GM19099 (cell line): ENCODE data around the gene GPR15.

Experiments used
- POLR2A ChIP-seq: IDR thresholded peaks from 3 replicates; pipeline ENCODE4 v1.6.1; 2011; ENCODE audit warnings: low read depth; ENCODE audit not compliant: insufficient read length; ENCODE audit errors: extremely low read depth

GPR15 gene

DNA sequence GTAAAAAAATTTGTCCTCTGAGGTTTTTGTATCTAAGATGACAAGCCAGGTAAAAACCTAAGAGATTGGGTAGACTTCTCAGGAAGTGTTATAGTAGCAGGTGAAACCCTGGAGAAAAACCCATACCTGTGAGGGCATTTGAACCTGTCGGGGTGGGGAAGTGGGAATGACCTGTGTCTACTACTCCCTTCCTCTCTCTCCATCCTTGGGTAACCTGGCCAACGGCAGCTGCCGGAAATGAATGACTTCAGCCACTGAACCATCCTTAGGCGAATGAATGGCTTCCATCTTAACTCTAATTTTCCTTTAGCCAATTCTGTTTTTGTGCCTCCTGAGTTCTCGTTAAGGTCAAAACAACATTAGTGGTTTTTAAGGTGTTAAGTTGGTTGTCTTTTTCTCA lies 16.8 kb downstream of the GPR15 start:
- TF ChIP-seq POLR2A = no peak

DNA sequence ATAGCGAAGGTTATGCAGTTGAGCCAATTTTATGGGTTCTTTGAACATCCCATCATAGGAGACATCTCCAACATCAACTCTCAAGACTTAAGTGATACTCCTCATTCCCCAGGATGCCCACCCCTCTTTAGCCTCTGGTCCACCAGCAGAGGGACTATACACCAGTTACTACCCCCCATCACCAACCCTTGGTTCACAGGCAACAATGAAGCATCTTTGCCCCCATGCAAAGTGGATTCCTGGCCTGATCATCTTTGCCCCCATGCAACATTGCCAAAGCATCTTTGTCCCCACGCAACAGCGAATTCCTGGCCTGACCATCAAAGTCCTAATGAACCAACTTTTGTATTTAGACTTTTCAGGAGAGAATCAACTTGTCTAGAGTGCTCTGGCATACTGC lies 19.1 kb downstream of the GPR15 start:
- no peak for TF ChIP-seq POLR2A

- no peak for TF ChIP-seq POLR2A
Measured at GRCh38 chr3:98551236-98551635, 19.5 kb downstream of the GPR15 start.

DNA sequence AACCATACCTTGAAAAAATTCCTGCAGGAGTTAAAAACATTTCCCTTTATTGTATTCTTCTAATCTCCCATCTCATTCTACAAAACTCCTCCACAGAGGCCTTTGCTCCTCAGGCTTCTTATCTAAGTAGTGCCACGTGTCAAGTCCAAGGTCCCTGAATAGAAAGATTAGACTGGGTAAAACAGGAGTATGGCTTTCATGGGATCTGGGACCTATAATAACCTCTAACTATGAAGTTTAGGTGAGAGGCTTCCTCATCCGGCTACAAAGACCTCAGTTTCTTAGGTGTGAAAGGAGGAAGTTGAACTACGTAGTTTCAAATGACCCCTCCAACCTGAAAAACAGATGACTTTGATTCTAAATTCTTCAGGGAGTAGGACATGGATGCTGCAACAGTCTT lies 20.0 kb downstream of the GPR15 start:
- no peak for TF ChIP-seq POLR2A

DNA sequence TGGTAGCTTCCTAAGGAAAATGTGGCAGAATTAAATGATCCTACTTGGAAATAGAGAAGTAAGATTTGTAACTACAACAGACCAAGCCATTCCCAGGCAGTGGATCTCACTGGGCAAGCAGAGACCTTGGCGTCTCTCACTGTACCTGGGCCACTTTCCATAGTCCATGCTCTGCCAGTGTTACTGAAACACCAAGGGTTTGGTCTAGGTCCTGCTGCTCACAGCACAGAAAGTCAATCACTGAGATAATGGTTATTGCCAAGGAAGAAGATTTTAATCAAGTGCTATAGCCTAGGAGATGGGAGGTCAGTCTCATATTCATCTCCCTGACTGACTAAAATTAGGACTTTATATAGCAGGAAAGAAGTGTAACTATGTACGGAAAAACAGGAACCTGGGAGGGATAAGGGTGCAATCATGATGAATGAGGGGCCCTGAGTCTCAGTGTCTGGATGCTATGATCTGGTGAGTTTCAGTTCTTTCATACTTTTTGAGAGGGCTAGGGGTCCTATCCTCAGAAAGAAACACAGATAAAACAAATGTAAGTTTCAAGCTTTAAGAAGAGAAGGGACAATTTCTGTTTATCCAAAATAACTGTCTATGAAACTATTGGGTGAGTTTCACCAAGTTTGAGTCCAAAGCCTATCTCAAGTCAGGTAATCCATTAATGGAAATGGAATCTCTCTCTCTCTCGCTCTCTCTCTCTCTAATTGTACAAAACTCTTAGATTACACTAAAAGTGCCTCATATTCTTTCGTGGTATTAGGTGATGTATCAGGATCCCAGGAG lies 20.6 kb downstream of the GPR15 start:
- no peak for TF ChIP-seq POLR2A

- TF ChIP-seq POLR2A = no peak
Measured at GRCh38 chr3:98553021-98553563, 21.3 kb downstream of the GPR15 start.

- TF ChIP-seq POLR2A = peak; percentile 43
Measured at GRCh38 chr3:98553753-98554152, 22.0 kb downstream of the GPR15 start.

- TF ChIP-seq POLR2A = no peak
Measured at GRCh38 chr3:98554580-98554979, 22.8 kb downstream of the GPR15 start.

DNA sequence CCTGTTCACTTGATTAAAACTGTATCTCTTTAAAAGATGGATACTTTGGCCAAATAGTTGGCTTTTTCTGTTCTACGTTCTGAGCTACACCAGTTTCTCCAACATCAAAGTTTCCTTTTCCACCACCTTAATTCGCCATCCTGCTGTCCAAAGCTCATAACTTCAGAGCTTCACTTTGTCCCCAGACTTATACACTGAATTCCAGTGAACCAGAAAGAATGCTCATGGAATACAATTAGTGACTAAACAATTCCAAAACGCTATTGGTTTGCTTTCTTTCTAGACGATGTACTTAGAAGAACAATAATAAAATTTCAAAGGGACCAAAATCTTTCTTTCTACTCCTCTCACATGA lies 23.2 kb downstream of the GPR15 start:
- TF ChIP-seq POLR2A = no peak

- TF ChIP-seq POLR2A = peak; percentile 49
Measured at GRCh38 chr3:98556164-98557130, 24.7 kb downstream of the GPR15 start.

DNA sequence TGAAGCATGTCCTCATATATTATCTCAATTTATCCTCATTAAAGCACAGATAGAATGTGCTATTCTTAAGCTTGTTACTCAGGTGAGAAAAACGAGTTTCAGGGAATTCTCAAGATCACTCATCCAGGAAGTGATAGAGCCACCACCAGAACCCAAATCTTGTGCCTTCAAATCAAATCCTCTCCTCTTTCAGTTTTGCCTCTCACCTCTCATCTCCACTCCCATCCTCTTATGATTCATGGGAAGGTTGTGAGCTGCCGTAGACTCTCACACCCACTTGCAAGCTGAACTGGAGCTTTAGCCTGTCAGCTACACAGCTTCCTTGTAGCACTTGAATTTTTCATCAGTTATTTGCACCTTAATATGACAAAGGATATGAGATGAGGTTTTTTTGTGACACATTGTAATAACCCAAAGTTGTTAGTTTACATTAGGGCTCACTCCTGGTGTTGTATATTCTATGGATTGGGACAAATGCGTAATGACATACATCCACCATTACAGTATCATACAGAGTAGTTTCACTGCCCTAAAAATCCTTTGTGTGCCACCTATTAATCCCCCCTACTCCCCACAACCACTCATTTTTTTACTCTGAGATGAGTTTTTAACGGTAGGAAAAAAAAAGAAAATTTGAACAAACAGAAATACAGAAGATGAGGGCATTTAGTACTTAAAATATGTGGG lies 25.7 kb downstream of the GPR15 start:
- no peak for TF ChIP-seq POLR2A

DNA sequence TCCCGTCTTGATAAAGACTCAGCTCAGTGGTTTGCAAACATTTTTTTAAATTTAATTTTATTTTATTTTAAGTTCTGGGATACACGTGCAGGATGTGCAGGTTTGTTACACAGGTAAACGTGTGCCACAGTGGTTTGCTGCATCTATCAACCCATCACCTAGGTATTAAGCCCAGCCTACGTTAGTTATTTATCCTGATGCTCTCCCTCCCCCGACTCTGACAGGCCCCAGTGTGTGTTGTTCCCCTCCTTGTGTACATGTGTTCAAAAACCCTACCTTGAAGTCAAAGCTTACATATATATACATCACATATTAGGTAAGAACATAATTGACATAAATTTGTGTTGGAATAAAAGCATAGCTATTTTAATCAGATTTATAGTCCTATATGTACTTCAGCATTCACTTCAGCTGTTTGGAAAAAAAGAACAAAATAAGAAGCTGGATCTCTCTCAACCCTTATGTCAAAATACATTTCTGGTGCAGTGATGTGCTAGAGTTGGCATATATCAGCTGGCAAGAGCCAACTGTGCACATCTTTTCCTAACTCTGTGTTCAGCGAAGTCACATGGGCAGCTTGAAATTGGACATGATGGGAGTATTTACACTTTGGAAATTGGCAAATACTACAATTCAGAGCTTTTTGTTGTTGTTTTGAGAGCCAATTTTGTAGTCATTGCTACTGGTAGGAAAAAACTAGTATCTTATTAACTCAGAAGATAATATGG lies 26.5 kb downstream of the GPR15 start:
- TF ChIP-seq POLR2A = no peak

GRCh38 chr3:98560911-98561310 lies 29.1 kb downstream of the GPR15 start:
- TF ChIP-seq POLR2A = peak; percentile 35

DNA sequence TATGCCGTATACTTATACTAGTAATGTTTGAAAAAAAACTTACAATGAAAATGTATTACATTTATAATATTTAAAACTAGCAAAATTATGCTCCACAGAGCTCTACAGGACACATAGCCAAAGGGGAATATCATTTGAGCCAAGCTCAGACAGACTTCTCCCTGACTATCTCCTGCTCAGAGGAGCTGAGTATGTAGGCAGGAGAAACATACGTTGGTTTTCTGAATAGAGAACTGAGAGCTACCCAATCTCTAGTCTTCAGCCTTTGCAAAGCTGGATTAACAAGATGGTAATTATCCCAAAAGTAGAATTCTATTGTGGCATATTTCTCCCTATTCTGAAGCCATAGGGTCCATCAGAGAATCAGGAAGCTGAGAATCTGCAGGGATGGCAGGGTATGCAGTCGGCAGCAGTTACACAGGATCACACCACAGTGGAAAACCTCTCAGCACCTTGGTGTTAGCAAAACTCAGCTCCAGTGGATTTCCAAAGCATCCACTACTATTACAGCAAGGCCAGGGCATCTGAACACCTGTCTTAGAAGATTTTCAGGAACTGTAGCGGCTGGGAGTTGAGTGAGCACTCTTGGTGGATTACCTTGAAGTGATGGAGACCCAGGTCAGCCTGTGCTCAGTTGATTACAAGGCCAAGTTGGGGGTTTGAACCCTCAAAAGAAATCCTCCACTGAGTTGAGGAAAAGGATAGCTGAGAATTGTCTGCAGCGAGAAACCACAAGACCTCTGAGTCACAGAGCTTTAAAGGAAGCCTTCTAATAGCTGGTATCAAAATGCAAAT lies 30.1 kb downstream of the GPR15 start:
- peak; percentile 61 for TF ChIP-seq POLR2A

DNA sequence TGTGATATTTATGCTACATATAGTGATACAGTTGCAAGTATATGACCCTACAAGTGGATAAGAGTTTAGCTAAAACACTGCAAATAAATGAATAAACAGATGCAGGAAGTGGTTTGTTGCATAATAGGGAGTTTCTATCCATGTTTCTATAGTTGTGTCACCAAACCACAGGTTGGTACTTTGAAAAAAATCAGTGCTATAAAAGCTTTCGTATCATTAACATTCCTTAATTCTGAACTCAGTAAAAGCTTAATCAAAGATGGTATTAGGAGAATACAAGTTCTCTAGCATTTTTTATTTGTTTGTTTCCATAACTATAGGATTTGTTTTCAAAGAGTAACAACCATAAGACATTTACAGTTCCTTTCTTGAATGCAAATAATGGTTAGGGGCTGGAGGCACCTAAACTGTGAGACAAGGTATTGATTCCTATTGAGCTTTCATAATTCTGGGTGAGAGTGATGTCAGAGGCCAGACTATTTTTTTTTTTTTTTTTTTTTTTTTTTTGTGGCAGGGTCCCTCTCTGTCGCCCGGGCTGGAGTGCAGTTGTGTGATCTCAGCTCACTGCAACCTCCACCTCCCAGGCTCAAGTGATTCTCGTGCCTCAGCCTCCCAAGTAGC lies 32.0 kb downstream of the GPR15 start:
- TF ChIP-seq POLR2A = no peak
